Vein endothelial cell (primary cell): ENCODE measurements around the gene VAV3. TPM values are rescaled to one million over a fixed set of nuclear protein-coding genes. Genes with fewer than 3 reads are reported as not detected.

Experiments
- small RNA-seq: library from RNA; depleted of rRNA; stranded (forward); fragments of <200 nt; gene quantifications from one replicate; pipeline ENCODE3, GENCODE V24; 2012
- total RNA-seq: library from RNA; depleted of rRNA; stranded (reverse); fragments of >200 nt; gene quantifications from 2 replicates; pipeline ENCODE4 v1.2.3, GENCODE V29; 2012

Gene VAV3, protein sequence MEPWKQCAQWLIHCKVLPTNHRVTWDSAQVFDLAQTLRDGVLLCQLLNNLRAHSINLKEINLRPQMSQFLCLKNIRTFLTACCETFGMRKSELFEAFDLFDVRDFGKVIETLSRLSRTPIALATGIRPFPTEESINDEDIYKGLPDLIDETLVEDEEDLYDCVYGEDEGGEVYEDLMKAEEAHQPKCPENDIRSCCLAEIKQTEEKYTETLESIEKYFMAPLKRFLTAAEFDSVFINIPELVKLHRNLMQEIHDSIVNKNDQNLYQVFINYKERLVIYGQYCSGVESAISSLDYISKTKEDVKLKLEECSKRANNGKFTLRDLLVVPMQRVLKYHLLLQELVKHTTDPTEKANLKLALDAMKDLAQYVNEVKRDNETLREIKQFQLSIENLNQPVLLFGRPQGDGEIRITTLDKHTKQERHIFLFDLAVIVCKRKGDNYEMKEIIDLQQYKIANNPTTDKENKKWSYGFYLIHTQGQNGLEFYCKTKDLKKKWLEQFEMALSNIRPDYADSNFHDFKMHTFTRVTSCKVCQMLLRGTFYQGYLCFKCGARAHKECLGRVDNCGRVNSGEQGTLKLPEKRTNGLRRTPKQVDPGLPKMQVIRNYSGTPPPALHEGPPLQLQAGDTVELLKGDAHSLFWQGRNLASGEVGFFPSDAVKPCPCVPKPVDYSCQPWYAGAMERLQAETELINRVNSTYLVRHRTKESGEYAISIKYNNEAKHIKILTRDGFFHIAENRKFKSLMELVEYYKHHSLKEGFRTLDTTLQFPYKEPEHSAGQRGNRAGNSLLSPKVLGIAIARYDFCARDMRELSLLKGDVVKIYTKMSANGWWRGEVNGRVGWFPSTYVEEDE
- total RNA-seq = 18.6 and 21.2 TPM in 2 replicates

DNA sequence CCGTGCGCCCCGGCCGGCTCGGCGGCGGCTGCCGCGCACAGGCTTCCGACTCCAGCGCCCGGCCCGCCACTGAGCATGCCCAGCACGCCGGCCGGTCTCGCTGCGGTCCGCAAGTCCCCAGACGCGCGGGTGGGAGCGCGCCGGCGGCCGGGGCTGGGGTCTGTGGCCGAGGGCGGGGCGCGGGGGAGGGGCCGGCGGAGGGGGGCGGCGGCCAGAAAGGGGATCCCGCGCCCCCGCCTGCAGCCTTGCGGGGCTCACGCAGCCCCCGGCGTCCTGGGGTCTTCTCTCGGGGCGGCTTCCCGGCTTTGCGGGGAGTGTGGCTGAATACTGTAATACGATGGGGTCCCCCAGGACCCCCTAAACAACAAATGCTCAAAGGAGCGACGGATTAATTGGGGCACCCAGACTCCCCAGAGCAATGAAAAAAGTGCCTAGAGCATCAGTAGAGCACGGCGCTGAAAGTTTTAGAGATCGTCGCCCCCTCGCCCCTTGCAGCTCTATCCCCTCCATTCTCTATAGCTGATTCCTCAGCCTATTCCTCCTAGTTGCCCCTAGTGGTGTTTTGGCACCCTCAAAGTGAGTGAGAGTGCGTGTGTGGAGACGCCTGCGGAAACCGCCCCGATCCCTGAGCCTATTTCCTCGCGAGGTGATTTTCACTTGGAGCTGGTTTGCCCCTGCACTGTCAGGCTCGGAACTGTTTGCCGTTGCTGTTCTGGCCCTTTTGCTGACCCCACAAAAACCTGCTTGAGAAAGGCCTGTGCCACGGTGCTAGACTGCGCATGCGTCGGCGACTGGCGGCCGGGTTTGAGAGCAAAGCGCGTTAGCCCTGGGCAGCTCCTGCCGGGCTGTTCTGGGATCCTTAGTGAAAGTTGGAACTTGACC lies at the start of gene VAV3:
TSS of gene VAV3 (minus strand) at position 71 of the 882 bp plus-strand sequence. CDS start 311 bp downstream, outside the sequence.

Small RNAs within 50 kb of the gene (small RNA-seq; reads per million reads assigned to genes)
- gene MIR7852 = not detected

Other genes starting within 250 kb of the VAV3 start
- 50.3 and 54.5 TPM in 2 replicates for gene SLC25A24, start 235.2 kb upstream of the VAV3 start, total RNA-seq